Choroid plexus epithelial cell (primary cell): Measurements from ENCODE around the gene CCR7.

ENCODE experiments used
- DNase-seq: peaks from one replicate; pipeline ENCODE4 v3.0.0-alpha.2; 2010; ENCODE audit warnings: low read depth
- H3K4me3 ChIP-seq: 2 replicates; pipeline ENCODE4 v1.5.1; 2011; ENCODE audit warnings: low read depth, mild to moderate bottlenecking, control low read depth, low read length, moderate library complexity
- TF ChIP-seq, protein P1 (sequence below): conservative IDR thresholded peaks from 2 replicates; pipeline ENCODE4 v1.5.1; 2011; ENCODE audit warnings: low read depth, mild to moderate bottlenecking, control low read depth, inconsistent platforms, low read length, moderate library complexity

The CCR7 gene

DNA sequence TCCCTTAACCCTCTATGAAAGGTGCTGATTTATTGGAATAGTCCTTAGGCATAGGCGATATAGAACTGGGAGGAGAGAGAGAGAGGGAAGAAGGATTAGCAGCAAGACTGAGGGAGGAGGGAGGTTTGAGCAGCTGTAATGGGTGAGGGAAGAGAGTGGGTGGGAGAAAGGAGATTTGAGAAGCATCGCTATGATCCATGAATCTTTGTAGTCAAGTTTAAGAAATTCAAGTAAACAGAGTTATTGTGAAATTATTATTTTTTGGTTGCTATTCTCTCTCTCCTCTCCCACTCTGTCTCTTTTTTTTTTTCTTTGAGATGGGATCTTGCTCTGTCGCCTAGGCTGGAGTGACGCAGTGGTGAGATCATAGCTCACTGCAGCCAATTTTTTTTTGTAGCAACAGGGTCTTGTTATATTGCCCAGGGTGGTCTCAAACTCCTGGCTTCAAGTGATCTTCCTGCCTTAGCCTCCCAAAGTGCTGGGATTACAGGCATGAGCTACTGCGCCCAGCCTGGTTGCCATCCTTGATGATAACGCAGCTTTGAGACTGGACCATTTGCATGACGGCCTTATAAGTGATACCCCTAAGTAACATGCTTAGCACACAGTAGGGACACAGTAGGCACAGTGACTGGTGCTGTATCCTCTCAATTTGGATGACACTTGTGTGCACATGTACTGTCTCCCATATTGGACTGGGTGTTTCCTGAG is 42.9 kb downstream of the CCR7 start:
- DNase-seq: peak; percentile 63
- H3K4me3 ChIP-seq: no peak overlapping the region
- TF ChIP-seq, protein P1, sequence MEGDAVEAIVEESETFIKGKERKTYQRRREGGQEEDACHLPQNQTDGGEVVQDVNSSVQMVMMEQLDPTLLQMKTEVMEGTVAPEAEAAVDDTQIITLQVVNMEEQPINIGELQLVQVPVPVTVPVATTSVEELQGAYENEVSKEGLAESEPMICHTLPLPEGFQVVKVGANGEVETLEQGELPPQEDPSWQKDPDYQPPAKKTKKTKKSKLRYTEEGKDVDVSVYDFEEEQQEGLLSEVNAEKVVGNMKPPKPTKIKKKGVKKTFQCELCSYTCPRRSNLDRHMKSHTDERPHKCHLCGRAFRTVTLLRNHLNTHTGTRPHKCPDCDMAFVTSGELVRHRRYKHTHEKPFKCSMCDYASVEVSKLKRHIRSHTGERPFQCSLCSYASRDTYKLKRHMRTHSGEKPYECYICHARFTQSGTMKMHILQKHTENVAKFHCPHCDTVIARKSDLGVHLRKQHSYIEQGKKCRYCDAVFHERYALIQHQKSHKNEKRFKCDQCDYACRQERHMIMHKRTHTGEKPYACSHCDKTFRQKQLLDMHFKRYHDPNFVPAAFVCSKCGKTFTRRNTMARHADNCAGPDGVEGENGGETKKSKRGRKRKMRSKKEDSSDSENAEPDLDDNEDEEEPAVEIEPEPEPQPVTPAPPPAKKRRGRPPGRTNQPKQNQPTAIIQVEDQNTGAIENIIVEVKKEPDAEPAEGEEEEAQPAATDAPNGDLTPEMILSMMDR: no peak

DNA sequence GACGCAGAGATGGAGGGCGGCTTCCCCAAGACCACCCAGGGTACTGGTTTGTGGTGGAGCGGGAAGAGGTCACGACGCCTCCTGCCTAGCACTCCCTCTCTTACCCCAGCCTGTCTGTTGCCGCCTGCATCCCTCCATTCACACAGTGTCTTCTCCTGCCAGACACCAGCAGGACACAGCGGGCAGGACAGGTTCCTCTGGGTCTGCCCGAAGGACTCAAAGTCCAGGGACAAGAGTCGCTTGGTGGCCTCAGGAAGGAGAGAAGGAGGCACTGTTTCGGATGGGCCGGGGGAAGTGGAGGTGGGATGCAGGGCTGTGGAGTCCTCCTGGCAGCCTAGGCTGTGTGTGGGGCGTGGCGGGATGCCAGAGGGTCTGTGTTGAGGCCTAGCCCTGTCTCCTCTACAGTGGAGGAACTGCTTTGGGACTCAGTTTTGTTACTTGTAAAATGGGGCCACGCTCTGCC is 44.2 kb downstream of the CCR7 start:
- H3K4me3 ChIP-seq: no peak overlapping the region
- no peak for DNase-seq
- TF ChIP-seq, protein P1: no peak

DNA sequence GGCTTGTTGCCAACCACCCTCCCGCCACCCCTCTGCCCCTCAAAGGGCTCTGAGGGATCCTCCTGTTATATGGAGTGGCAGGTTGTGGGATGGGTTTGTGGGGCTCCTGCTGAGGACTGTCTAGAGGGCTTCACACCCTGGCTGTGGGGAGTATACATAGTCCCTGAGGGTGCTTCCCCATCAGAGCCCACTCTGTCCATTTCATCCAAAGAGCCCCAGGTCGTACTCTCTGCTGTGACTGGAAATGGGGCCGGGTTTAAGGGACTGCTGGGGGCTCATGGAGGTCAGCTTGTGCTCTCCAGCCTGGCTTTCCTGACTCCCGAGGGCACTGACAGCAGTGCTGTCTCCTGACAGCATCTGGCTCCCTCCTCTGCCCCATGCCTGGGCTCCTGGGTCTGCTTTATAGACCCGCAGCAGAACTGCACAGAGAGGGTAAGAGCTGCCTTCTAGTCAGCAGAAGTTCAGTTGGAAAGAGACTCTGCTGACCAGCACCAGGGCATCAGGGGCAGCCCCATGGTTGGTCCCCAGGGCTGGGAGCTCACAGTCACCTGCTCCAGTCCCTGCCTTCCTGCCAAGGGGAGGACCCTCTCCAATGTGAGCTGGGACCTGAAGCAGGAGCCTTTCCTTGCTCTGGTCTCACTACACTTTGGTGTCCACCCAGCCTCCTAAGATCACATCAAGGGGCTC is 46.0 kb downstream of the CCR7 start:
- no peak for DNase-seq
- no peak overlapping the region for H3K4me3 ChIP-seq
- TF ChIP-seq, protein P1: no peak

DNA sequence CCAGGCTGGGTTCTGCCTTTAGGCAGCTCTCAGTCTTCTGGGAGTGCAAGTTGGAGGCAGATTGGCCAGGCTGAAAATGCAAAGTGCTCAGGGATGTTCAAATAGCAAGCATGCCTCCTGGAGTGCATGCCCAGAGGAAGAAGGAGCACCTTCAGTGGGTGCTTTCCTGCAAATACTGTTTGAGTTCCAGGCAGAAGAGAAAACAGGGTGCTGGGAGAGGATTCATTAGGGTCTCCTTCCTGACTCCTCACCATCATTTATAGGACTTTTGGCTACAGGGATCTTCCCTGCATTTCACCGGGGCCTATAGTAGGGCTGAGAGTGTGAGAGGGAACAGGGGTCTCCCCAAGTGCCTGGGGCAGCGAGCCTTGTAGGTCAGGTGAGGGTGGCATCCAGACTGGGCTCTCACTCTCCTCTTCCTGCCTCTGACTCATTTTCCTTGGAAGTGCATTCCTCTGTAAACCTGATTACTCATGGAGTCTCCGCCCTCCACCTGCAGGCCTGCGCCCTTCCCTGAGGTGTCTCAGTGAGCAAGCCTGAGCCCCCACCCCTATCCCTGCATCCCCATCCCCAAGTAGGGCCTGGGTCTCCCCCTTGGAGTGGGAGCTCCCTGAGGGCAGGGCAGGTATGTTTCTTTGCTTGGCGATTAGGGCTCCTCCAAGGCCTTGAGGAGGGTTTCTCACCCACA is 46.7 kb downstream of the CCR7 start:
- no peak overlapping the region for H3K4me3 ChIP-seq
- TF ChIP-seq, protein P1: no peak

DNA sequence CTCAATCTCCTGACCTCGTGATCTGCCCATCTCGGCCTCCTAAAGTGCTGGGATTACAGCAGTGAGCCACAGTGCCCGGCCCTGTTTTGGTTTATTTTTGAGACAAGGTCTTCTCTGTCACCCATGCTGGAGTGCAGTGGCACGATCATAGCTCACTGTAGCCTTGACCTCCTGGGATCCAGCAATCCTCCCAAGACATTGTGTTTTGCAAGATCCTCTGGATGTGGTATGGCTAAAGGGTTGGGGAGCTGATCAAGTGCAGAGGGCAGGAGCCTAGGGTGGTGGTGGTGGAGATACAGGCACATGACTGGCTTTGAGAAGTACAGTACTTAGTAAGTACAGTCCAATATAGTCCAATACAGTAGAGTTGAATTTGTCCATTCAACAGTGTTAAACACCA is 47.3 kb downstream of the CCR7 start:
- TF ChIP-seq, protein P1: no peak
- H3K4me3 ChIP-seq: no peak overlapping the region

More for the DNA sequence above, 46.7 kb downstream of the CCR7 start:
- no peak for DNase-seq

DNA sequence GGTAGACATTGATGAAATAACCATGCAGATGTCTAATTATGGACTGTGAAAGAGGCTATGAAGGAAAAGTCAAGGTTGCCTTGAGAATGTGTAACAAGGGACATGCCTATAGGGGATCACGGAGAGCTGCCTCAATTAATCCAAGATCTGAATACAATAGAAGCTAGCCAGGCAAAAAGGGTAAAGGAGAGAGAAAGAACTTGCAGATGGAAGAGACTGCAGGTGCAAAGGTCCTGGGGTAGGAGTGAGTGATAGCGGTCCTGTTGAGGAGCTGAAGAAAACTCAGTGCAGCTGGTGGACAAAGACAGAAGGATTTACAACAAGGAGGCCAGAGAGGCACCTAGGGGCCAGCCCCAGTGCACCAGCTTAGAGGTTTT is 48.0 kb downstream of the CCR7 start:
- H3K4me3 ChIP-seq: no peak overlapping the region
- DNase-seq: no peak

More for the DNA sequence above, 47.3 kb downstream of the CCR7 start:
- no peak for DNase-seq

More for the DNA sequence above, 48.0 kb downstream of the CCR7 start:
- TF ChIP-seq, protein P1: no peak
